Stimulated activated CD8-positive, alpha-beta memory T cell treated with anti-CD3 and anti-CD28 coated beads, Interleukin-4, amount 100 ng/mL, for 24 hours (primary cell): ENCODE data around the gene SLC9A8.

ENCODE experiments used
- DNase-seq: peaks from one replicate; pipeline ENCODE4 v3.0.0-alpha.2; 2020; ENCODE audit warnings: low read depth

Gene SLC9A8

GRCh38 chr20:49786668-49787370 is 25.8 kb upstream of the SLC9A8 start:
- no peak for DNase-seq

GRCh38 chr20:49787371-49788357 is 25.0 kb upstream of the SLC9A8 start:
- DNase-seq, result no peak

- no peak for DNase-seq
Observed at GRCh38 chr20:49790077-49790798, 22.4 kb upstream of the SLC9A8 start.

GRCh38 chr20:49791165-49791564 is 21.5 kb upstream of the SLC9A8 start:
- DNase-seq, result no peak

GRCh38 chr20:49792006-49792405 is 20.6 kb upstream of the SLC9A8 start:
- DNase-seq, result no peak

- no peak for DNase-seq
Observed at GRCh38 chr20:49792611-49793010, 20.0 kb upstream of the SLC9A8 start.

- no peak for DNase-seq
Observed at GRCh38 chr20:49794336-49795134, 18.1 kb upstream of the SLC9A8 start.

GRCh38 chr20:49795135-49795424 is 17.5 kb upstream of the SLC9A8 start:
- no peak for DNase-seq

- no peak for DNase-seq
Observed at GRCh38 chr20:49796600-49797343, 15.9 kb upstream of the SLC9A8 start.

GRCh38 chr20:49797344-49797615 is 15.3 kb upstream of the SLC9A8 start:
- DNase-seq, result no peak

- DNase-seq, result no peak
Observed at GRCh38 chr20:49798718-49799117, 13.9 kb upstream of the SLC9A8 start.

- DNase-seq, result no peak
Observed at GRCh38 chr20:49799698-49800097, 12.9 kb upstream of the SLC9A8 start.

GRCh38 chr20:49803418-49803817 is 9.2 kb upstream of the SLC9A8 start:
- DNase-seq, result no peak

- no peak for DNase-seq
Observed at GRCh38 chr20:49804364-49804763, 8.3 kb upstream of the SLC9A8 start.

GRCh38 chr20:49805224-49805876 is 7.3 kb upstream of the SLC9A8 start:
- DNase-seq, result peak; percentile 10

- no peak for DNase-seq
Observed at GRCh38 chr20:49808753-49809152, 3.9 kb upstream of the SLC9A8 start.

GRCh38 chr20:49809803-49810359 is 2.7 kb upstream of the SLC9A8 start:
- DNase-seq, result no peak

- no peak for DNase-seq
Observed at GRCh38 chr20:49810491-49811190, 2.0 kb upstream of the SLC9A8 start.

GRCh38 chr20:49811825-49812506 is 662 bp upstream of the SLC9A8 start:
- DNase-seq, result no peak
